B cell (primary cell): ENCODE data around the gene NDUFS4. TPM values are rescaled to one million over a fixed set of nuclear protein-coding genes. Genes with fewer than 3 reads are reported as not detected.

Experiments
- ATAC-seq: fragments of 200-7000 bp; cut with Tn5 transposase; one replicate; pipeline ENCODE4 v1.10.0; 2021; ENCODE audit warnings: low read depth, mild to moderate bottlenecking, moderate number of reproducible peaks, moderate library complexity
- CTCF ChIA-PET: fragments of 350-600 bp; sonication (Branson Sonifier 250); formaldehyde crosslinking; loops from one replicate; lab custom pipeline; 2021; ENCODE audit warnings: antibody characterized with exemption, inconsistent platforms; lab: Charles Lee
- POLR2A ChIA-PET: fragments of 350-600 bp; sonication (Branson Sonifier 250); formaldehyde crosslinking; loops from one replicate; lab custom pipeline; 2021; ENCODE audit warnings: antibody characterized with exemption; lab: Charles Lee
- DNase-seq: peaks from one replicate; pipeline ENCODE4 v3.0.0; 2013
- H2AFZ ChIP-seq: 2 replicates; pipeline ENCODE4 v1.6.1; 2012; ENCODE audit warnings: mild to moderate bottlenecking, low read depth, low read length; ENCODE audit not compliant: insufficient read depth, poor library complexity, severe bottlenecking
- H3K27ac ChIP-seq, 2 donors: 1 replicate in 1 of 2; 2 replicates in 1 of 2; pipeline ENCODE4 v1.5.1; 2012 to 2013; ENCODE audit warnings: low read length in 2 of 2, mild to moderate bottlenecking in 2 of 2, moderate library complexity in 1 of 2
- H3K27me3 ChIP-seq, 4 experiments: fragments of 200-600 bp in 1 of 4; sonication (generic) in 1 of 4; replicated peaks in 1 of 4; 1 replicate in 2 of 4; 2 replicates in 2 of 4; pipeline versions ENCODE4 v1.6.1 to v1.7.0; 2013 to 2016; ENCODE audit warnings: low read length in 3 of 4, mild to moderate bottlenecking in 2 of 4, mixed read lengths in 1 of 4, moderate library complexity in 1 of 4; ENCODE audit not compliant: insufficient read depth in 4 of 4, control insufficient read depth in 3 of 4; ENCODE audit errors: control extremely low read depth in 1 of 4
- H3K36me3 ChIP-seq, 2 experiments: replicated peaks in 1 of 2; 1 replicate in 1 of 2; 2 replicates in 1 of 2; pipeline versions ENCODE4 v1.6.1 to v1.7.1; 2013; ENCODE audit warnings: low read length in 1 of 2; ENCODE audit not compliant: insufficient read depth in 2 of 2, control insufficient read depth in 1 of 2; ENCODE audit errors: control extremely low read depth in 1 of 2, extremely low read depth in 1 of 2
- H3K4me1 ChIP-seq, 2 donors: fragments of 200-600 bp in 1 of 2; sonication (generic) in 1 of 2; 1 replicate in 1 of 2; 2 replicates in 1 of 2; pipeline versions ENCODE4 v1.5.1 to v1.6.1; 2013 to 2017; ENCODE audit warnings: low read length in 2 of 2; ENCODE audit not compliant: control insufficient read depth in 2 of 2, insufficient read depth in 2 of 2
- H3K4me2 ChIP-seq: replicated peaks from 2 replicates; pipeline ENCODE3; 2012; ENCODE audit warnings: mild to moderate bottlenecking, low read depth, low read length; ENCODE audit not compliant: poor library complexity, severe bottlenecking
- H3K4me3 ChIP-seq, 5 experiments: fragments of 200-600 bp in 1 of 5; sonication (generic) in 1 of 5; 1 replicate in 3 of 5; 2 replicates in 2 of 5; pipeline versions ENCODE4 v1.5.1 to v1.7.0; 2011 to 2016; ENCODE audit warnings: low read length in 4 of 5, mild to moderate bottlenecking in 4 of 5, low read depth in 2 of 5, control low read depth in 1 of 5, moderate library complexity in 1 of 5; ENCODE audit not compliant: insufficient read depth in 1 of 5; ENCODE audit errors: control extremely low read depth in 1 of 5, extremely low read depth in 1 of 5
- H3K79me2 ChIP-seq: fragments of 200-600 bp; sonication (generic); one replicate; pipeline ENCODE4 v1.6.0; 2016; ENCODE audit warnings: low read length; ENCODE audit not compliant: control insufficient read depth, insufficient read depth
- H3K9ac ChIP-seq: fragments of 200-600 bp; sonication (generic); 2 replicates; pipeline ENCODE4 v1.6.1; 2017; ENCODE audit warnings: mild to moderate bottlenecking, low read length, moderate library complexity
- H3K9me3 ChIP-seq, 3 donors: one replicate each; pipeline versions ENCODE4 v1.6.1 to v1.7.1; 2013; ENCODE audit warnings: low read length in 2 of 3; ENCODE audit not compliant: control insufficient read depth in 2 of 3, insufficient read depth in 1 of 3; ENCODE audit errors: control extremely low read depth in 1 of 3
- H4K20me1 ChIP-seq: 2 replicates; pipeline ENCODE4 v1.6.0; 2012; ENCODE audit warnings: mild to moderate bottlenecking, low read length; ENCODE audit not compliant: insufficient read depth, control insufficient read depth, poor library complexity, severe bottlenecking
- H3K27ac Mint-ChIP-seq: one replicate; pipeline ENCODE4 v1.8.0; 2021; ENCODE audit warnings: mixed read lengths
- H3K27me3 Mint-ChIP-seq: one replicate; pipeline ENCODE4 v1.8.0; 2021; ENCODE audit warnings: mixed read lengths
- H3K4me1 Mint-ChIP-seq: one replicate; pipeline ENCODE4 v1.8.0; 2021; ENCODE audit warnings: mixed read lengths
- H3K4me3 Mint-ChIP-seq: one replicate; pipeline ENCODE4 v1.8.0; 2021; ENCODE audit warnings: mixed read lengths
- H3K9me3 Mint-ChIP-seq: one replicate; pipeline ENCODE4 v1.8.0; 2022; ENCODE audit warnings: mixed read lengths; ENCODE audit not compliant: insufficient read depth
- CTCF ChIP-seq: fragments of 200-600 bp; IDR thresholded peaks from one replicate; pipeline ENCODE4 v1.8.0; 2022; ENCODE audit warnings: antibody characterized with exemption, mild to moderate bottlenecking
- EZH2 ChIP-seq: IDR thresholded peaks from 2 replicates; pipeline ENCODE4 v1.6.1; 2012; ENCODE audit warnings: borderline replicate concordance, low read depth, mild to moderate bottlenecking, moderate library complexity, low read length; ENCODE audit not compliant: insufficient read depth, poor library complexity, severe bottlenecking
- WGBS: methylation state at CpG from one replicate; pipeline ENCODE4 v1.1.5; 2013; ENCODE audit warnings: missing lambda C conversion rate; ENCODE audit not compliant: insufficient coverage; 5-methylcytosine and 5-hydroxymethylcytosine counted together
- intact Hi-C: fragments of 100-400 bp; cut with micrococcal nuclease; formaldehyde crosslinking; loops from one replicate; pipeline ENCODE4 v1.10.0; 2022
- polyA plus RNA-seq: library from polyadenylated mRNA; depleted of rRNA; stranded (reverse); fragments of >200 nt; gene quantifications from 2 replicates; pipeline ENCODE4 v1.2.3, GENCODE V29; 2012
- total RNA-seq, 2 donors: library from RNA; stranded (reverse); fragments of 120-200 nt in 1 of 2; gene quantifications; 1 replicate in 1 of 2; 2 replicates in 1 of 2; pipeline versions ENCODE4 v1.2.3 to v1.2.4, GENCODE V29; 2013 to 2022

The NDUFS4 gene
- total and polyA plus RNA-seq, 2 donors (not counting 1 experiment from before 2014, with no cell fraction given), result 24.0 to 29.0 TPM

DNA sequence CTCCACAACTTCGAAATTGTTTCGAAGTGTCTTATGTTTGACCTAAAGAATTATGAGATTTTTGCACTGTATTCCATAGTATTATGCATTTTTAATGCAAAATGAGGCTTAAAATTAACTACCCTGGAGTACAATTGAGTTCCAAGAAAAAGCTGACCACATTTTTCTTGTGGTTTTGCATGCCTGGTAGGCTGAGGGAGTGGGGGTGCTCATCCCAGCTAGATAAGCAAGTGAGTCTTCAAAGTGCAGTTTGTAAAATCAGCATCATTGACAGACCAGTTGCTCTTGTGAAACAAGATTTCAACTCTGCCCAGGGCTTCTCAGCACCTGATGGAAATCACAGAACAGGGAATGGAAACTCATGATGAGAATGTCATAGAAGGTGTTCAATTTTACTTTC lies 17.0 kb upstream of the NDUFS4 start:
- no peak overlapping the region for H2AFZ ChIP-seq
- ATAC-seq (no peak), DNase-seq (no peak)
- Mint-ChIP-seq H3K4me1 (no peaks in the 10 kb centered on the region), H3K27me3 (peaks cover 17% of the 10 kb centered on the region), H3K4me3 (no peak overlapping the region), H3K27ac (no peak overlapping the region), H3K9me3 (no peaks in the 10 kb centered on the region)
- H3K9me3 ChIP-seq, result peaks cover 0 to 5% (median 0%) of the 10 kb centered on the region in 3 donors
- CTCF ChIA-PET, result no interaction called here
- H3K79me2 ChIP-seq, result no peaks in the 10 kb centered on the region
- no peaks in the 10 kb centered on the region for H3K36me3 ChIP-seq
- POLR2A ChIA-PET, result no interaction called here
- no peaks in the 10 kb centered on the region for H4K20me1 ChIP-seq
- no peak for TF ChIP-seq EZH2
- TF ChIP-seq CTCF, result no peak
- no peak overlapping the region for H3K9ac ChIP-seq
- peaks cover 0 to 3% (median 0%) of the 10 kb centered on the region in 4 experiments for H3K27me3 ChIP-seq
- no peak overlapping the region for H3K4me3 ChIP-seq
- H3K4me1 ChIP-seq, result no peaks in the 10 kb centered on the region
- H3K4me2 ChIP-seq, result no peak overlapping the region
- intact Hi-C loops, result no loop called here
- H3K27ac ChIP-seq, result no peak overlapping the region
- no CpG with 5 or more reads among the region's 2 CpGs for WGBS

GRCh38 chr5:53545744-53546143 lies 14.7 kb upstream of the NDUFS4 start:
- H3K4me1 ChIP-seq, result no peaks in the 10 kb centered on the region
- no peaks in the 10 kb centered on the region for H3K36me3 ChIP-seq
- Mint-ChIP-seq H3K27ac (no peak overlapping the region), H3K27me3 (peaks cover 13% of the 10 kb centered on the region), H3K4me1 (no peaks in the 10 kb centered on the region), H3K4me3 (no peak overlapping the region), H3K9me3 (no peaks in the 10 kb centered on the region)
- intact Hi-C loops, result no loop called here
- ChIA-PET POLR2A (no interaction called here), CTCF (no interaction called here)
- H2AFZ ChIP-seq, result no peak overlapping the region
- H3K4me2 ChIP-seq, result no peak overlapping the region
- peaks cover 0 to 1% (median 0%) of the 10 kb centered on the region in 3 donors for H3K9me3 ChIP-seq
- peaks cover 0 to 3% (median 0%) of the 10 kb centered on the region in 4 experiments for H3K27me3 ChIP-seq
- DNase-seq, result no peak
- no peaks in the 10 kb centered on the region for H4K20me1 ChIP-seq
- ATAC-seq, result no peak
- no peak for TF ChIP-seq CTCF
- TF ChIP-seq EZH2, result no peak
- no peak overlapping the region for H3K4me3 ChIP-seq
- no peak overlapping the region for H3K9ac ChIP-seq
- no peaks in the 10 kb centered on the region for H3K79me2 ChIP-seq
- WGBS, result no CpG with 5 or more reads among the region's 2 CpGs
- no peak overlapping the region for H3K27ac ChIP-seq
